NCI-H748 (cell line): ENCODE measurements around the gene BTAF1.

ENCODE experiments used
- DNase-seq: peaks from one replicate; lab custom pipeline; 2025; ENCODE audit not compliant: unreplicated experiment; lab: John Stamatoyannopoulos, UW

The BTAF1 gene

GRCh38 chr10:92045641-92046106 is 122.1 kb downstream of the BTAF1 start:
- DNase-seq: no peak

- DNase-seq: no peak
These were observed 123.6 kb downstream of the BTAF1 start for GRCh38 chr10:92047215-92047614.

- no peak for DNase-seq
These were observed 128.5 kb downstream of the BTAF1 start for GRCh38 chr10:92052088-92052487.

DNA sequence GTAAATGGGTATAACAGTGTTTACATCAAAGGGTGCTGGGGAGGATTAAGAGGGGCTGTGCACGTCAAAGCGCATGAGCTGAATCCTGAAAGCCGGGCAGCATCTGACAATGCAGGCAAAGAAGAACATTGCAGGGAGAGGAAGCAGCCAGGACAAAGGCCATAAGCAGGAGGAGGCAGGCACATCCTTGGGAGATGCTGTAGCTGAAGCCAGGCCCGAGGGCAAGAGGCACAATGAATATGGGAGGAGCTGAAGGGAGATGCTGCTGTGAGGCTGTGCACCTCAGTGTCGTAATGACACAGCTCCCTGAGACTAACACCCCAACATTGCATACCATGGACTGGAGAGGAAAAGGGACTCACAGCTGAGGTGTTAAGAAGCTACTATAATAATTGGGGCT is 129.2 kb downstream of the BTAF1 start:
- DNase-seq: no peak

GRCh38 chr10:92054807-92055206 is 131.2 kb downstream of the BTAF1 start:
- DNase-seq: no peak

DNA sequence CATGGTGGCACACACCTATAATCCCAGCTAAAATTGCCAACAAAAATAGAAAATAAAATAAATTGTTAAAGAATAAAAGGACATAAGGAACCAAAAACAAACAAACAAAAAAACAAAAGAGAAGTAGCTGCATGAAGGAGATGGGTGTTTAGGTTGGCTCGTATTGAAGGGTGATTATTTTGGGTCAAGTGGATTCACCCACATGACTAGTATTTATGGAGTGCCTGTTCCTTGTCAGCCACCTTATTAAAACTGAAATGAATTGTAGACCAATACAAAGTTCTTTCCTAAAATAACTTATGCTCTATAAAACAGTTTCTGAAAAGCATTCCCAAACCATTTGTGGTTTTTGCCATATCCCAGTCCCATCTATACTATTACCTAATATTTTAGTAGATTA is 138.7 kb downstream of the BTAF1 start:
- no peak for DNase-seq

DNA sequence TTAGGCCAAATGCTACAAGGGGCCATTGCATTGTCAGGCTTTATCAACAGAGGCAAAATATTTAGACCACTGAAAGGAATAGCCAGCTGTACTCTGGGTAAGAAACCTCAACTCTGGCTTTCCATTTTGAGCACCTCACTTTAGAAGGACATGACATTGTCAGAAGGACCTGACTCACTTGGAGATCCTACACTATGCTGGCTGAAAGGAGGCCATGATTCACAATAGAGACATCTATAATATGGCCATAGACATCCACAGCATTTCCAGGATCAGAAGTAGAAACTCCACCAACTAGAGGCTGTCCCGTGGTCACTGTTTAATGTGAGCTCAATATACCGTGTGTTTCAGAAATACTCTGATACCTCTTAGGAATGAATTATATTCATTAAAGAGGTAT is 140.9 kb downstream of the BTAF1 start:
- DNase-seq: no peak

DNA sequence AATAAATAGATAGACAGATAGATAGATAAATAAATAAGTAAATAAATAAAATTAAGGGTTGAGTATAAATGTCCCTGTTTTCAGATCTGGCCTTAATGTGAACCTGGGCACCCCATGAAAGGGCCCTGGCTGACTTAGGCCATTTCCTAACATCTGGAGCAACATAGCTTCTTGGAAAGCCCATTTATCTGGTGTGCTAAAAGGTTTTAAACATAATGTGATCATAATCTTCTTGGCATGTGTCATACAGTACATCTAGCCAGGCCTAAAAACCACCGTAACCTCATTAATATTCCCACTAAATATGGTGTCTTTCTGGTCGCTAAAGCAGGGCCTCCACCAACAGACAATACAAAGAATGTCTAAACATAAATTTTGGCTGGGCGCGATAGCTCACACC is 142.8 kb downstream of the BTAF1 start:
- DNase-seq: no peak

- DNase-seq: no peak
These were observed 145.3 kb downstream of the BTAF1 start for GRCh38 chr10:92068900-92069299.

- DNase-seq: no peak
These were observed 150.7 kb downstream of the BTAF1 start for GRCh38 chr10:92074126-92074887.

DNA sequence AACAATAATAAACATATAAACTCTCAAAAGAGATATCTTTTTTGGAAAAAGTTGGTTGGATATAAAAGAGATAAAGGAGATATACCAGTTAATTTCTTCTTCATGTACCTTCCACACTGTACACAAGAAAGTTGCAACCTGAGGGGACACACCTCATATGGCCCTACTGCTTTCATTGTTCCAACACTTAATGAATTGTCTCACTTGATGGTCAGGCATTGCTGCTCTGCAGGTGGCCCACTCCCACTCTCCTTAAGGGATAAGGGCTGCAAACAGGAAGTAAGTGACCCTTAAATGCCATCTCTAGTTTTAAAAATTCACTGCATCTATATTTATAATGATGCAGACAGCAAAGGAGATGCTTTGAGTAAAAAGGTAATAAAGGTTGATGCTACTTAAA is 152.3 kb downstream of the BTAF1 start:
- DNase-seq: no peak

DNA sequence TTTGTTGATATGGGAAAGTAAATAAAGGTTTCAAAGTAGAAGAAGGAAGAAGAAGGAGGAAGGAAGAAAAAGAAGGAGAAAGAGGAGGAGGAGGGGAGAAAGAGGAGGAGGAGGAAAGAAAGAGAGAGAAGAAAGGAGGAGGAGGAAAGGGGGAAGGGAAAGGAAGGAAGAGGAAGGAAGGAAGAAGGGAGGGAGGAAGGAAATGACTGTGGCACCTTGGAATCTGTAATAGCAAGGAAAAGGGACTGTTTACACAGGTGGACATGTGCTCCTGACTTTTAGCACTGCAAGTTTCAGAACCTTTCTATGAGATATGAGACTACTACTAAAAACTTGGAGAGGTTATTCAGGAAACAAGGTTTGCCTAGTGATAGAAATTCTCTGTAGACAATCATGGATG is 153.2 kb downstream of the BTAF1 start:
- DNase-seq: no peak

GRCh38 chr10:92079003-92079402 is 155.4 kb downstream of the BTAF1 start:
- no peak for DNase-seq
